Ecto neural progenitor cell (in vitro differentiated cells): ENCODE results near the gene ULK1.
"Not testable (repeated sequence)": the region's sequence is repeated elsewhere in the genome, so short reads cannot be mapped to it uniquely, and the experiment has no call there.

Source experiments
- DNase-seq: peaks from one replicate; pipeline ENCODE4 v3.0.0-alpha.2; 2018; ENCODE audit warnings: low spot score

Gene ULK1

GRCh38 chr12:131943389-131943788 lies 49.0 kb downstream of the ULK1 start:
- no peak for DNase-seq

GRCh38 chr12:131943876-131944275 lies 49.5 kb downstream of the ULK1 start:
- no peak for DNase-seq

- DNase-seq: no peak
Observed at GRCh38 chr12:131944601-131945251, 50.3 kb downstream of the ULK1 start.

- no peak for DNase-seq
Observed at GRCh38 chr12:131946757-131947156, 52.3 kb downstream of the ULK1 start.

GRCh38 chr12:131947482-131948027 lies 53.1 kb downstream of the ULK1 start:
- DNase-seq: no peak

GRCh38 chr12:131948166-131948712 lies 53.8 kb downstream of the ULK1 start:
- no peak for DNase-seq

- DNase-seq: peak; percentile 2
Observed at GRCh38 chr12:131948713-131949430, 54.5 kb downstream of the ULK1 start.

- peak; percentile 98 for DNase-seq
Observed at GRCh38 chr12:131949431-131950181, 55.2 kb downstream of the ULK1 start, which contains the start of gene EP400. Gene EP400, plus strand, starts transcription at chr12:131949942. Its CDS starts 10,678 bp downstream, at chr12:131960620.

- DNase-seq: no peak
Observed at GRCh38 chr12:131950182-131950913, 55.9 kb downstream of the ULK1 start.

- not testable (repeated sequence) for DNase-seq
Observed at GRCh38 chr12:131953810-131954209, 59.4 kb downstream of the ULK1 start.

- not testable (repeated sequence) for DNase-seq
Observed at GRCh38 chr12:131954460-131954859, 60.0 kb downstream of the ULK1 start.

GRCh38 chr12:131959116-131959515 lies 64.7 kb downstream of the ULK1 start:
- DNase-seq: no peak

- DNase-seq: no peak
Observed at GRCh38 chr12:131959641-131960589, 65.5 kb downstream of the ULK1 start.

- DNase-seq: not testable (repeated sequence)
Observed at GRCh38 chr12:131960590-131961325, 66.3 kb downstream of the ULK1 start.

GRCh38 chr12:131961328-131961727 lies 66.9 kb downstream of the ULK1 start:
- DNase-seq: not testable (repeated sequence)

- no peak for DNase-seq
Observed at GRCh38 chr12:131962069-131962468, 67.6 kb downstream of the ULK1 start.

GRCh38 chr12:131963381-131963780 lies 69.0 kb downstream of the ULK1 start:
- DNase-seq: no peak

- no peak for DNase-seq
Observed at GRCh38 chr12:131965073-131965472, 70.7 kb downstream of the ULK1 start.

- DNase-seq: no peak
Observed at GRCh38 chr12:131971226-131971625, 76.8 kb downstream of the ULK1 start.
